NCI-H128 (cell line): ENCODE data around the gene GP9.
"Not testable (repeated sequence)": the region's sequence is repeated elsewhere in the genome, so short reads cannot be mapped to it uniquely, and the experiment has no call there.

ENCODE experiments used
- DNase-seq: peaks from one replicate; lab custom pipeline; 2025; ENCODE audit not compliant: unreplicated experiment; lab: John Stamatoyannopoulos, UW

The GP9 gene

GRCh38 chr3:129047553-129047839 is 13.1 kb upstream of the GP9 start:
- no peak for DNase-seq

GRCh38 chr3:129050556-129051295 is 9.9 kb upstream of the GP9 start:
- no peak for DNase-seq

GRCh38 chr3:129051871-129052340 is 8.7 kb upstream of the GP9 start:
- no peak for DNase-seq

GRCh38 chr3:129052675-129053074 is 7.9 kb upstream of the GP9 start:
- no peak for DNase-seq

GRCh38 chr3:129054605-129055104 is 5.9 kb upstream of the GP9 start:
- no peak for DNase-seq

- DNase-seq, result no peak
Observed at GRCh38 chr3:129056451-129057173, 4.0 kb upstream of the GP9 start.

GRCh38 chr3:129057249-129057648 is 3.3 kb upstream of the GP9 start:
- DNase-seq, result no peak

GRCh38 chr3:129058441-129059200 is 2.0 kb upstream of the GP9 start:
- no peak for DNase-seq

- DNase-seq, result no peak
Observed at GRCh38 chr3:129059311-129059958, 1.1 kb upstream of the GP9 start.

- DNase-seq, result no peak
Observed at GRCh38 chr3:129061023-129061887, 676 bp downstream of the GP9 start.

GRCh38 chr3:129061888-129062834 is 1.6 kb downstream of the GP9 start:
- DNase-seq, result no peak

- no peak for DNase-seq
Observed at GRCh38 chr3:129063091-129063640, 2.6 kb downstream of the GP9 start.

- DNase-seq, result no peak
Observed at GRCh38 chr3:129063841-129064482, 3.4 kb downstream of the GP9 start.

- no peak for DNase-seq
Observed at GRCh38 chr3:129065016-129065719, 4.6 kb downstream of the GP9 start.

GRCh38 chr3:129065720-129066073 is 5.1 kb downstream of the GP9 start:
- no peak for DNase-seq

- not testable (repeated sequence) for DNase-seq
Observed at GRCh38 chr3:129067719-129068118, 7.1 kb downstream of the GP9 start.

GRCh38 chr3:129068291-129068886 is 7.8 kb downstream of the GP9 start:
- DNase-seq, result no peak
